Adrenal gland (tissue), 12 donors: ENCODE data around the gene RDH16. TPM values are rescaled to one million over a fixed set of nuclear protein-coding genes. Genes with fewer than 3 reads are reported as not detected.
"Not testable (repeated sequence)": the region's sequence is repeated elsewhere in the genome, so short reads cannot be mapped to it uniquely, and the experiment has no call there.

Experiments
- DNase-seq, 7 donors: peaks; one replicate each; pipeline ENCODE4 v3.0.0-alpha.2; 2019 to 2020
- H3K27ac ChIP-seq, 5 donors: fragments of 200-600 bp; sonication (generic) in 4 of 5; 1 replicate in 3 of 5; 2 replicates in 2 of 5; pipeline versions ENCODE4 v1.5.1 to v1.8.0; 2016 to 2020; ENCODE audit warnings: mild to moderate bottlenecking in 1 of 5
- H3K27me3 ChIP-seq: fragments of 200-600 bp; 2 replicates; pipeline ENCODE4 v1.8.0; 2021
- H3K36me3 ChIP-seq, 2 donors: fragments of 200-600 bp; replicated peaks in 1 of 2; 1 replicate in 1 of 2; 2 replicates in 1 of 2; pipeline versions ENCODE4 v1.5.1 to v1.8.0; 2018 to 2022
- H3K4me1 ChIP-seq, 2 donors: fragments of 200-600 bp; replicated peaks in 1 of 2; 1 replicate in 1 of 2; 2 replicates in 1 of 2; pipeline versions ENCODE4 v1.5.1 to v1.8.0; 2018 to 2021
- H3K4me3 ChIP-seq, 4 donors: fragments of 200-600 bp; sonication (generic) in 3 of 4; one replicate each; pipeline ENCODE4 v1.5.1; 2016 to 2018
- H3K9me3 ChIP-seq, 3 donors: fragments of 200-600 bp; sonication (generic) in 1 of 3; replicated peaks in 1 of 3; 1 replicate in 2 of 3; 2 replicates in 1 of 3; pipeline versions ENCODE4 v1.5.1 to v1.8.0; 2016 to 2021
- CTCF ChIP-seq, 6 experiments: fragments of 450-650 bp in 4 of 6; fragments of 200-600 bp in 2 of 6; sonication (generic) in 1 of 6; IDR thresholded peaks; 1 replicate in 5 of 6; 2 replicates in 1 of 6; pipeline versions ENCODE4 v1.5.1 to v1.8.0; 2016 to 2021; ENCODE audit warnings: antibody characterized with exemption in 6 of 6, mild to moderate bottlenecking in 2 of 6, moderate library complexity in 1 of 6
- POLR2A ChIP-seq, 2 donors: fragments of 450-650 bp; IDR thresholded peaks; one replicate each; pipeline ENCODE4 v1.6.1; 2017; ENCODE audit warnings: antibody characterized with exemption in 2 of 2, mild to moderate bottlenecking in 2 of 2, moderate library complexity in 1 of 2
- WGBS, 4 donors: extraction: QIAGEN DNeasy Blood & Tissue Kit in 2 of 4; methylation state at CpG; one replicate each; pipeline versions ENCODE4 v1.1.5 to v1.1.7; 2013 to 2017; 5-methylcytosine and 5-hydroxymethylcytosine counted together
- intact Hi-C, 2 donors: fragments of 100-400 bp; cut with DNase I; formaldehyde crosslinking; loops; one replicate each; pipeline versions ENCODE4 v1.14.1 to v1.15.0; 2022 to 2023
- polyA plus RNA-seq, 3 donors: library from polyadenylated mRNA; stranded (reverse); fragments of 200-250 nt in 2 of 3; fragments of 350-450 nt in 1 of 3; fragmentation: Illumina TruSeq in 1 of 3; extraction: RNeasy Lipid Tissue Mini Kit (QIAGEN cat#74804) in 1 of 3; gene quantifications; one replicate each; pipeline ENCODE4 v1.2.3, GENCODE V29; 2013 to 2014
- total RNA-seq, 9 donors: library from RNA; depleted of rRNA in 4 of 9; stranded (reverse); fragments of >200 nt in 4 of 9; fragments of 120-200 nt in 1 of 9; fragmentation: NEBNext Ultra II Directional in 1 of 9; extraction: Animal tissue kit (Norgen Biotek cat#: 25700) in 1 of 9; gene quantifications; one replicate each; pipeline versions ENCODE4 v1.1.0 to v1.2.4, GENCODE V29; 2013 to 2023
- donor health status: healthy with polysubstance abuse.
- donor health status: Bipolar disorder and iron deficiency.
- donor health status: DM: yes; HTN: yes; CAD: no.
- donor health status: DM: no; HTN: no; CAD: no.
- donor health status: DM: no; HTN: no; CAD: no.
- donor health status: DM: yes; HTN: yes; CAD: no.

The RDH16 gene
- total and polyA plus RNA-seq, 12 donors, result 0.05 to 1.1 (median 0.55) TPM; not detected in 1

- H3K36me3 ChIP-seq, H3K4me1 ChIP-seq, DNase-seq, H3K9me3 ChIP-seq, H3K4me3 ChIP-seq, H3K27me3 ChIP-seq, H3K27ac ChIP-seq, intact Hi-C loops: not testable (repeated sequence)
- WGBS, 4 donors, result 86 to 94% (median 90%) methylated on average over 15 of the region's 15 CpGs
Observed at GRCh38 chr12:56965997-56966642, 8.7 kb upstream of the RDH16 start.

- intact Hi-C loops, DNase-seq: not testable (repeated sequence)
Observed at GRCh38 chr12:56965124-56965523, 7.7 kb upstream of the RDH16 start.

GRCh38 chr12:56963557-56963956, 6.1 kb upstream of the RDH16 start:
- H3K27ac ChIP-seq, H3K27me3 ChIP-seq, H3K9me3 ChIP-seq, DNase-seq, H3K36me3 ChIP-seq, H3K4me3 ChIP-seq, intact Hi-C loops, H3K4me1 ChIP-seq: not testable (repeated sequence)
- WGBS, 4 donors, result 91 to 93% methylated on average over 13 to 16 of the region's 27 CpGs; no CpG with 5 or more reads in 2 of the 4 donors

More at GRCh38 chr12:56965124-56965523, 7.7 kb upstream of the RDH16 start:
- not testable (repeated sequence) for H3K27me3 ChIP-seq, H3K27ac ChIP-seq, H3K36me3 ChIP-seq, H3K9me3 ChIP-seq, H3K4me3 ChIP-seq, H3K4me1 ChIP-seq
- 94 to 100% (median 99%) methylated on average over 4 of the region's 4 CpGs for WGBS, 4 donors

GRCh38 chr12:56962247-56962646, 4.8 kb upstream of the RDH16 start:
- H3K27ac ChIP-seq, H3K27me3 ChIP-seq, DNase-seq, H3K36me3 ChIP-seq, intact Hi-C loops, H3K4me1 ChIP-seq, H3K9me3 ChIP-seq, H3K4me3 ChIP-seq: not testable (repeated sequence)
- WGBS, 4 donors, result 60 to 71% (median 65%) methylated on average over 4 of the region's 4 CpGs

- Histone ChIP-seq H3K36me3 (no peaks in the 10 kb centered on the region), H3K9me3 (no peaks in the 10 kb centered on the region), H3K27me3 (no peaks in the 10 kb centered on the region), H3K4me1 (no peaks in the 10 kb centered on the region), H3K27ac (no peak overlapping the region), H3K4me3 (no peak overlapping the region)
- intact Hi-C loops, result no loop called here
- TF ChIP-seq CTCF (IDR thresholded peaks at IDR 0.05), result no peak
- TF ChIP-seq POLR2A (IDR thresholded peaks at IDR 0.05), result no peak
- 50 to 90% (median 74%) methylated on average over 1 to 2 of the region's 2 CpGs for WGBS, 4 donors
- DNase-seq, result no peak
Observed at GRCh38 chr12:56958422-56958821, 1.0 kb upstream of the RDH16 start.

- H3K36me3 ChIP-seq, result no peaks in the 10 kb centered on the region
- TF ChIP-seq POLR2A (IDR thresholded peaks at IDR 0.05) (no peak), CTCF (IDR thresholded peaks at IDR 0.05) (no peak)
- 72 to 83% (median 80%) methylated on average over 2 of the region's 2 CpGs for WGBS, 4 donors
Observed at GRCh38 chr12:56955631-56956256, 1.7 kb downstream of the RDH16 start.

More at GRCh38 chr12:56955631-56956256, 1.7 kb downstream of the RDH16 start:
- H3K4me3 ChIP-seq, result no peak overlapping the region
- no peaks in the 10 kb centered on the region for H3K9me3 ChIP-seq
- intact Hi-C loops, result no loop called here
- no peaks in the 10 kb centered on the region for H3K4me1 ChIP-seq
- H3K27ac ChIP-seq, result no peak overlapping the region
- no peak for DNase-seq
- H3K27me3 ChIP-seq, result no peaks in the 10 kb centered on the region
